ENCODE measurements around the gene PPP6R2. TPM values are rescaled to one million over a fixed set of nuclear protein-coding genes. Genes with fewer than 3 reads are reported as not detected.

PPP6R2 gene
- total RNA-seq, 1 donor from 2014 or later: 32.6 TPM

DNA sequence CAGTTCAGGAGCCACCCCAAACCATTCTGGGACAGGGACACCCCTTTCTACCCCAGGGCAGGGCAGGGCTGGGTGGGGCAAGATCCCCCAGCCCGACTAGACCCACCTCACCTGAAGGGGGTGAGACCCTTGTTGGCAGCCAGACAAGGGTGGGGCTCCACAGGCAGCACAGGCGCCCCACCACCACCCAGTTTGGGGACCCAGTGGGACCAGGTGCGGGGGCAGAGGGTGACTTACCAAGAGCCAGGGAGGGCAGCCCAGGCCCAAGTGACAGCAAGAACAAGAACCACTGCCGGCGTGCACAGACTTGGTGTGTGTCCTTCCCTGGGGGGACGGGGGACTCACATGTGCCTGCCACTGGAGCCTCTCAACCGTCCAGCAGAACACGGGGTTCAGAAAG lies 140.4 kb downstream of the PPP6R2 start:
- H3K4me2 ChIP-seq: no peak overlapping the region
- H3K4me3 ChIP-seq: no peak overlapping the region
- H3K27me3 Mint-ChIP-seq (ENCODE audit: insufficient read depth, low read depth): peaks cover 31% of the 10 kb centered on the region
- H3K4me1 Mint-ChIP-seq: peaks cover 2% of the 10 kb centered on the region
- DNase-seq (ENCODE audit: low spot score): no peak
- H3K4me3 Mint-ChIP-seq: no peak overlapping the region
- peaks cover 2% of the 10 kb centered on the region for H3K9me3 Mint-ChIP-seq
- no peak overlapping the region for H3K27ac ChIP-seq
- no peaks in the 10 kb centered on the region for H3K79me2 ChIP-seq (ENCODE audit: low read depth)
- no peaks in the 10 kb centered on the region for H3K9me3 ChIP-seq (ENCODE audit: low read depth)
- no peak overlapping the region for H3K9ac ChIP-seq
- H3F3A ChIP-seq (ENCODE audit: low read depth): peaks cover 3% of the 10 kb centered on the region
- no peak overlapping the region for H2AFZ ChIP-seq (replicated peaks)
- no peaks in the 10 kb centered on the region for H3K4me1 ChIP-seq
- no peak overlapping the region for H3K27ac Mint-ChIP-seq
- H3K36me3 Mint-ChIP-seq: no peaks in the 10 kb centered on the region
- H4K20me1 ChIP-seq (ENCODE audit: low read depth): no peaks in the 10 kb centered on the region
- no peak for TF ChIP-seq EZH2 (IDR thresholded peaks at IDR 0.05)
- H3K27me3 ChIP-seq: peaks cover 36% of the 10 kb centered on the region
- no peaks in the 10 kb centered on the region for H3K36me3 ChIP-seq

DNA sequence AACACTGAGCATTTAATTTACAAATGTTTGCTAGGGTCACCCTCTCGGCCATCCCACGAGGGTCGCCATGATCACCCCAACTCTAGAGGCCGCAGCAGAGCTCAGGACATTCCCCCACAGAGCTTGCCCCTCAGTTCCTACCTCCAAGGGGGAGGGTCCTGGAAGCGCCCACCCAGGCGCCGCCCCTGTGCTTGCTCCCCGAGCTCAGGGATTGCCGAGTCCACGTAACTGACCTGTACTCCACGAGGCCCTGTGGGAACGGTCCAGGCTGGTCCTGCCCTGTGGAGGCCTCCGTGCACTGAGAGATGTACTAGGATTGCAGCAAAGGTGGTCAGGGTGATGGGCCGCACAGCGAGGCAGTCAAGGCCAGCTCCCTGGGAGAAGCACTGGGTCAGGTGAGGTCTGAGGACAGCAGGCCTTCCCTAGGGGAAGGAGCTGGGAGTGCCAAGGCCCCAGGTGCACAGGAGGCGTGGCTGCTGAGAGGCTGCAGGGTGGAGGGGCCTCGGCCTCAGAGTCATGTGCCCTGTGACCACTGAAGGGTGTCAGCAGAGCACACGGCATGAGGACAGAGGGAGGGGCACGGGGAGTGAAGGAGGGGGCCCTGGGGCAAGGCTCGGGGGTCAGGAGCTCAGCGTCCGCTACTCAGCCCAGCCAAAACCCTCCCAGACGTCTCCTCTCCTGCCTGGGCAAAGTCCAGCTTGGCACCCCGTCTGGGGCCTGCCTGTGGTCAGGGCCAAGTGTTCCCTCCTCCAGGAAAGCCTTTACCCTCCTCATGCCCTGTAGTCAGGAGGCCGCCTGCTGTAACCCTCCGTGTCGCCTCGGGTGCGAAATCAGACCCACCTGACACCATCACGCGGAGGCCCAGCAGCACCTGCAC lies 141.1 kb downstream of the PPP6R2 start:
- Histone ChIP-seq H3K27me3 (peaks cover 30% of the 10 kb centered on the region), H3K4me3 (no peak overlapping the region), H3K9ac (no peak overlapping the region), H3K4me2 (no peak overlapping the region), H3K4me1 (no peaks in the 10 kb centered on the region), H3K79me2 (ENCODE audit: low read depth) (no peaks in the 10 kb centered on the region), H3K27ac (no peak overlapping the region), H4K20me1 (ENCODE audit: low read depth) (no peaks in the 10 kb centered on the region), H3F3A (ENCODE audit: low read depth) (peaks cover 3% of the 10 kb centered on the region), H2AFZ (replicated peaks) (no peak overlapping the region), H3K9me3 (ENCODE audit: low read depth) (no peaks in the 10 kb centered on the region), H3K36me3 (no peaks in the 10 kb centered on the region)
- TF ChIP-seq EZH2 (IDR thresholded peaks at IDR 0.05) (no peak), EZH2phosphoT487 (IDR thresholded peaks at IDR 0.05) (no peak)
- TF ChIP-seq, protein P1, sequence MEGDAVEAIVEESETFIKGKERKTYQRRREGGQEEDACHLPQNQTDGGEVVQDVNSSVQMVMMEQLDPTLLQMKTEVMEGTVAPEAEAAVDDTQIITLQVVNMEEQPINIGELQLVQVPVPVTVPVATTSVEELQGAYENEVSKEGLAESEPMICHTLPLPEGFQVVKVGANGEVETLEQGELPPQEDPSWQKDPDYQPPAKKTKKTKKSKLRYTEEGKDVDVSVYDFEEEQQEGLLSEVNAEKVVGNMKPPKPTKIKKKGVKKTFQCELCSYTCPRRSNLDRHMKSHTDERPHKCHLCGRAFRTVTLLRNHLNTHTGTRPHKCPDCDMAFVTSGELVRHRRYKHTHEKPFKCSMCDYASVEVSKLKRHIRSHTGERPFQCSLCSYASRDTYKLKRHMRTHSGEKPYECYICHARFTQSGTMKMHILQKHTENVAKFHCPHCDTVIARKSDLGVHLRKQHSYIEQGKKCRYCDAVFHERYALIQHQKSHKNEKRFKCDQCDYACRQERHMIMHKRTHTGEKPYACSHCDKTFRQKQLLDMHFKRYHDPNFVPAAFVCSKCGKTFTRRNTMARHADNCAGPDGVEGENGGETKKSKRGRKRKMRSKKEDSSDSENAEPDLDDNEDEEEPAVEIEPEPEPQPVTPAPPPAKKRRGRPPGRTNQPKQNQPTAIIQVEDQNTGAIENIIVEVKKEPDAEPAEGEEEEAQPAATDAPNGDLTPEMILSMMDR (IDR thresholded peaks at IDR 0.05): no peak
- Mint-ChIP-seq H3K4me3 (no peak overlapping the region), H3K4me1 (peaks cover 2% of the 10 kb centered on the region), H3K27ac (peak overlapping the region; percentile 88), H3K9me3 (peaks cover 2% of the 10 kb centered on the region), H3K27me3 (ENCODE audit: insufficient read depth, low read depth) (peaks cover 24% of the 10 kb centered on the region), H3K36me3 (no peaks in the 10 kb centered on the region)
- no peak for DNase-seq (ENCODE audit: low spot score)

DNA sequence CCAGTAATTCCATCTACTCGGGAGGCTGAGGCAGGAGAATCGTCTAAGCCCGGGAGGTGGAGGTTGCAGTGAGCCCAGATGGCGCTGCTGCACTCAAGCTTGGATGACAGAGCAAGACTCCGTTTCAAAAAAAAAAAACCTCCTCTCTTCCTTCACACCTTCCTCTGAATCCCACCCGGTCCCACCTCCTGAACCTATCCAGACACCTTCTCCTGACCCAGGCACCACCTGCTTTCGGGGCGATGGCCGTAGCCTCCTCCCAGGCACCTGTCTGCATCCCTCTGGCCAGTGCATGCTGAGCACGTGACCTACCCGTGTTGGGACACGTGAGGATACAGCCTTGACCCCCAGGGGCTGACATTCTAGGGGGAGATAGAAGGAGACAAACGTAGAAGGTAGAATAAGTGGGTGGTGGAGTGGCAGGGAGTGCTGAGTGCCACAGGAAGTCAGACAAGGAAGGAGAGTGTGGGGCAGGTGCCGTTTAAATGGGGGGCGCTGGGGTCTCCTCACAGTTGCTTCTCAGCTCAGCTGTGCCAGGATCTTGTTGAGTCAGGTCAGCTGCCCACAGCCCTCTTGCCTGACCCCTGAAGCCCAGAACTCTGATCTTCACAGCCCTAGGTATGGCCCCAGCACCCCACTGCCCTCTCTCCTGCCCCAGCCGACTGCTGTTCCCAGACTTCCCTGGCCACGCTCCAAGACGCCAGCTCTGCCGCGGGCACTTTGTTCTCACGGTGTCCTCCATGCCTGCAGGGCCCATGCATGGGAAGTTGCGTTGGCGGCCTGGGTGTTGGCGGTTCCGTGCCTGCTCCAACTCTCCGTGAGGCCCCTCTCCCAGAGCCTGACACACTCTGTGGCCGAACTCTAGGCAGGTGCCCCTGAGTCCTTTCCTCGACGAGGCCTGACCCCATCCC lies 142.3 kb downstream of the PPP6R2 start:
- Histone ChIP-seq H3F3A (ENCODE audit: low read depth) (peaks cover 3% of the 10 kb centered on the region), H3K4me3 (no peak overlapping the region), H3K4me1 (no peaks in the 10 kb centered on the region), H2AFZ (replicated peaks) (no peak overlapping the region), H3K4me2 (no peak overlapping the region), H3K79me2 (ENCODE audit: low read depth) (no peaks in the 10 kb centered on the region), H3K27me3 (peaks cover 17% of the 10 kb centered on the region), H3K36me3 (no peaks in the 10 kb centered on the region), H4K20me1 (ENCODE audit: low read depth) (no peaks in the 10 kb centered on the region), H3K9ac (no peak overlapping the region), H3K9me3 (ENCODE audit: low read depth) (no peaks in the 10 kb centered on the region), H3K27ac (no peak overlapping the region)
- peaks cover 12% of the 10 kb centered on the region for H3K27me3 Mint-ChIP-seq (ENCODE audit: insufficient read depth, low read depth)
- H3K4me1 Mint-ChIP-seq: no peaks in the 10 kb centered on the region
- no peak overlapping the region for H3K27ac Mint-ChIP-seq
- H3K36me3 Mint-ChIP-seq: no peaks in the 10 kb centered on the region
- H3K4me3 Mint-ChIP-seq: no peak overlapping the region
- DNase-seq (ENCODE audit: low spot score): no peak
- H3K9me3 Mint-ChIP-seq: no peaks in the 10 kb centered on the region
- TF ChIP-seq, protein P1 (IDR thresholded peaks at IDR 0.05): no peak
- TF ChIP-seq EZH2phosphoT487 (IDR thresholded peaks at IDR 0.05) (no peak), EZH2 (IDR thresholded peaks at IDR 0.05) (no peak)
